ENCODE data around the gene PARD6A.

Gene PARD6A

GRCh38 chr16:67653789-67654402 is 6.9 kb upstream of the PARD6A start:
- no peak for DNase-seq

DNA sequence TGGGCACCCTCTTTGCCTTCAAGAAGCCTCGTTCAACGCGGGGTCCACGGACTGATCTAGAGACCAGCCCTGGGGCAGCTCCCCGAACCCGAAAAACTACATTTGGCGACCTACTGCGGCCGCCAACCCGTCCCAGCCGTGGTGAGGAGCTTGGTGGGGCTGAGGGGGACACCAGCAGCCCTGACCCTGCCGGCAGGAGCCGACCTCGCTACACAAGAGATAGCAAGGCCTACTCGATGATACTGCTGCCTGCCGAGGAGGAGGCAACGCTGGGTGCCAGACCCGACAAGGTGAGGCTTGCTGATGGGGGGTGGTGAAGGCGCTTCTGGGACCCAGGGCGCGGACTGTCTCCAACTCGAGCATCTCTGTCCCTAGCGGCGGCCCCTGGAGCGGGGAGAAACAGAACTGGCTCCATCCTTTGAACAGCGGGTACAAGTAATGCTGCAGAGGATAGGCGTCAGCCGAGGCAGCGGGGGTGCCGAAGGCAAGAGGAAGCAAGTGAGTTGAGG is 6.3 kb upstream of the PARD6A start:
- no peak for DNase-seq

DNA sequence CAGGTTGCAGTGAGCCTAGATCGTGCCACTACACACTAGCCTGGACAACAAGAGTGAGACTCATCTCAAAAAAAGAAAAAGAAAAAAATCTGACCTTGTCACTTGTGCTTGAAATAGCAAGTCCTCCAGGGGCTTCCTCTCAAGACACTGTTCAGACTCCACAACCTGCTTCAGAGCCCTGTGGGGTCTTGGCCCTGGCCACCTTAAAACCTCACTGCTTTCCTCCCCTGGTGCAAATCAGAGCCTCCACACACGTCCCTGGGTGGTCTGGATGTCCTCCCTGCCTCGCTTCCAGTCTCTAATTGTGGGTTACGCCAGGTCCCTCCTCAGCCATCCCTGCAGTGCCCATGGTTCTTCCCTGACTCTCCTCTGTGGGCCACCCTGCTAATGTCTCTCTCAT is 5.4 kb upstream of the PARD6A start:
- no peak for DNase-seq

DNA sequence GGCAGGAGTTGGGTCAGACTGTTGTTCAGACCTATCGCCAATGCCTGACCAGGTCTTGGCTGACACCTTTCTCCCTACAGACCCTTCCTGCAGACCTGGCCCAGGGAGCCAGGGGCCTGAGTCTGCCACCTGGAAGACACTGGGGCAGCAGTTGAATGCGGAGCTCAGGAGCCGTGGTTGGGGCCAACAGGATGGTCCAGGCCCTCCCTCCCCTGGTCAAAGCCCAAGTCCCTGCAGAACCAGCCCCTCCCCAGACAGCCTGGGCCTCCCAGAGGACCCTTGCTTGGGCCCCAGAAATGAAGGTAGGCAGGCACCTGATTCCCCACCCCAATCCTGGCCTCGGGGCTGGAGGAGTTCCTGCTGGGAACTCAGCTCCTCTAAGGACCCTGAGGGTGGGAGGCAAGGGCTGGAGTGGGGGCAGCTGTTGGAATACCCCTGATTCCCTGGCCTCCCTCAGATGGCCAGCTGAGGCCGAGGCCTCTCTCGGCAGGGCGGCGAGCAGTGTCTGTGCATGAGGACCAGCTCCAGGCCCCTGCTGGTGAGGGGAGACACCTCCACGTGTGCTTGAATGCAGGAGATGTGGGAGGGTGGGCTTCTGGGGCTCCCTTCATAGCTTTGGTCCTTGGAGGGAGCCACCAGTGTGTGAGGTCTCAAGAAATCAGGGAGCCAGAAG is 4.3 kb upstream of the PARD6A start:
- DNase-seq = no peak

- DNase-seq = no peak
These were observed 3.6 kb upstream of the PARD6A start for GRCh38 chr16:67657017-67657608.

DNA sequence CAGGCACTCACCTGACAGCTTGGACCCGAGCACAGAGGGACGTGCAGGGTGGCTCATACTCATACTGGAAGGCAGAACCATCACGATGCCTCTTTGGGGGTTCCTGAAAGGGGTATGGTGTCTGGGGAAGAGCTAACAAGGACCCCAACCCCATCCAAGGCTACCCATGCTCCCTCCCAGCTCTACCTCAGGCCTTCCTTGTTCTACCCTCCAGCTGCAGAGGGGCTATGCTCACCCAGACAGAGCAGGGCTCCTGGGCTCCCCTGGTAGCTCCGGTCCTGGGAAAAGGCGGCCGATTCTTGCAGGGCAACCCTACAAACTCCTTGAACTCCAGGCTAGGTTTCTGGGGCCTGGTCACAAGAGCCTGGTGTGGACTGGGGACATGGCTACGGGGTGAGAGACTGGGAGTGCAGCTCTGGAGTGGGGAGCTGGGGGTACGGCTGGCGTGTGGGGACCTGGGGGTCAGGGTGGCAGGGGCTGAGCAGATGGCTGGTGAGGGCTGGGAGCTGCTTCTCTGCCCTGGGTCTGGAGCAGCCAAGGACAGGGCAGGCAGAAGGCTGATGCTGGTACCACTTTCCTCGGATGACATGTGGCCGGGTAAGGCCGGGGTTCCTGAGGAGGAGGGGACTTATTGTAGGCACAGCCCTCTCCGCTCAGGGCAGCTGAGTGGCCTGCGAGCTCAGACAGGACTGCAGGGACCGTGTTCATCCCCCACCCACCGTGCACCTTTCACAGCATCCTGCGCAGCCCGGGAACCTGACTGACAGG is 2.8 kb upstream of the PARD6A start:
- DNase-seq = no peak

- no peak for DNase-seq
These were observed 1.7 kb upstream of the PARD6A start for GRCh38 chr16:67658849-67659674.

- peak; percentile 51 to 94 (median 82) for DNase-seq
These were observed 841 bp upstream of the PARD6A start, which contains the start of gene ACD for GRCh38 chr16:67659675-67660563. TSS of gene ACD (minus strand) at chr16:67660260. CDS start at chr16:67660220, 40 bp downstream.

DNA sequence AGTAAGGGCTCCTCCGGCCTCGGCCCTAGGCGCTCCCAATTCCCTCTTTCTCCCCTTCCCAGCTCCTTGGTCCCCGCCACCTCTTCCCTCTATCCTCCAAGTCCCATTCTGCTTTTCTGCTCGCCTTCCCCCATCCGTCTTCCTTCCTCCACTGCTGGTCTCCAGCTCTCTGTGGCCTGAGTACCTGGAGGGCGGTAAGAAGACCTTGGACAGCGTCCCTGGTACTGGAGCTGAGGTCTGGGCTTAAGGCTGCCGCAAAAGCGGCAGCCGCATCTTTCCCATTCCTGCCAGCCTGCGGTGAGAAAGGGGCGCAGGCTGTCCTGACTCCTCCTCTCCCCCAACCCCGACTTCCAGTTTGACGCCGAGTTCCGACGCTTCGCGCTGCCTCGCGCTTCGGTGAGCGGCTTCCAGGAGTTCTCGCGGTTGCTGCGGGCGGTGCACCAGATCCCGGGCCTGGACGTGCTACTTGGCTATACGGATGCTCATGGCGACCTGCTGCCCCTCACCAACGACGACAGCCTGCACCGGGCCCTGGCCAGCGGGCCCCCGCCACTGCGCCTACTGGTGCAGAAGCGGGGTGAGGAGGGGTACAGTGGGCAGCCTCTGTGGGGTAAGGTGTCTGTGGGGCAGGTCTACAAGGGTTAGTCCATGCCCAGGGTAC is 471 bp downstream of the PARD6A start:
- DNase-seq = peak in 7 of 56 donors; percentile 14 to 65 (median 51)

DNA sequence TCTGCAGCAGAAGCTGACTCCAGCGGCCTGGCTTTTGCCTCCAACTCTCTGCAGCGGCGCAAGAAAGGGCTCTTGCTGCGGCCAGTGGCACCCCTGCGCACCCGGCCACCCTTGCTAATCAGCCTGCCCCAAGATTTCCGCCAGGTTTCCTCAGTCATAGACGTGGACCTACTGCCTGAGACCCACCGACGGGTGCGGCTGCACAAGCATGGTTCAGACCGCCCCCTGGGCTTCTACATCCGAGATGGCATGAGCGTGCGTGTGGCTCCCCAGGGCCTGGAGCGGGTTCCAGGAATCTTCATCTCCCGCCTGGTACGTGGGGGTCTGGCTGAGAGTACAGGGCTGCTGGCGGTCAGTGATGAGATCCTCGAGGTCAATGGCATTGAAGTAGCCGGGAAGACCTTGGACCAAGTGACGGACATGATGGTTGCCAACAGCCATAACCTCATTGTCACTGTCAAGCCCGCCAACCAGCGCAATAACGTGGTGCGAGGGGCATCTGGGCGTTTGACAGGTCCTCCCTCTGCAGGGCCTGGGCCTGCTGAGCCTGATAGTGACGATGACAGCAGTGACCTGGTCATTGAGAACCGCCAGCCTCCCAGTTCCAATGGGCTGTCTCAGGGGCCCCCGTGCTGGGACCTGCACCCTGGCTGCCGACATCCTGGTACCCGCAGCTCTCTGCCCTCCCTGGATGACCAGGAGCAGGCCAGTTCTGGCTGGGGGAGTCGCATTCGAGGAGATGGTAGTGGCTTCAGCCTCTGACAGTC is 1.3 kb downstream of the PARD6A start:
- no peak for DNase-seq

DNA sequence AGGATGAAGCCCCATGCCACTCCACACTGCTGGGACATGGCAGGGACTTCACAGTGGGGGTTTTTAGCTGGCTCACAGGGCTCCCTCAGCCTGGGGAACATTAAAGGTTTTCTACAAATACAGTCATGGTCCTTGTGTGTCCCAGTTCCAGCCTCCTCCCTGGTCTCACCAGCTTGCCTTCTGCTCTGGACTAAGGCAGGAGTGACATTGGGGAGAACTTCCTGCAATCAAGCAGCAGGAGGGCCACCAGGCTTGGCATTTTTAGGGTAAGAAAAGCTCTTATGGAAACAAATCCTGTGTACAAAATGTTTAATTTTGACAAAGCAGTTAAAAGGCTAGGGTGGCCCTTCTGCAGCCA is 1.9 kb downstream of the PARD6A start:
- no peak for DNase-seq

GRCh38 chr16:67663151-67663876 is 2.6 kb downstream of the PARD6A start:
- peak in 9 of 56 donors; percentile 3 to 44 (median 20) for DNase-seq

GRCh38 chr16:67663877-67664222 is 3.1 kb downstream of the PARD6A start:
- DNase-seq = no peak

DNA sequence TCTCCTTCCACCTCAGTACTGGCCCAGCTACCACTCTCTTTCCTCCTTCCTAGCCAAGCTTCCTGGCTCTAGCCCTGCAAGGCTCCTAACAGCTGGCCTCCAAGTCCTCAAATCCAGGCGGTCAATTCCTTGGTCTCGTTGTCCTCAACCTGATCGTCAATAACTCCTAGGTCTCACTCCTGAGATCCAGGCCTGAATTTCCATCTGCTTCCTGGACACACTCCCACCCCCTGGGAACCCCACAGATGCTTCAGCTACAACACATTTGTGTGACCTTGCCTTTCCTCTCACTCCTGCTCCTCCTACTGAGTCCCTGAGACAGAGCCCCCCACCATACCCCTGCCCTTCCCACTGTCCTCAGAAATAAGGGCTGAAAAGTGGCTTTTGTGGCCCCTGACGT is 3.5 kb downstream of the PARD6A start:
- no peak for DNase-seq

- no peak for DNase-seq
These were observed 4.1 kb downstream of the PARD6A start for GRCh38 chr16:67664871-67665270.

DNA sequence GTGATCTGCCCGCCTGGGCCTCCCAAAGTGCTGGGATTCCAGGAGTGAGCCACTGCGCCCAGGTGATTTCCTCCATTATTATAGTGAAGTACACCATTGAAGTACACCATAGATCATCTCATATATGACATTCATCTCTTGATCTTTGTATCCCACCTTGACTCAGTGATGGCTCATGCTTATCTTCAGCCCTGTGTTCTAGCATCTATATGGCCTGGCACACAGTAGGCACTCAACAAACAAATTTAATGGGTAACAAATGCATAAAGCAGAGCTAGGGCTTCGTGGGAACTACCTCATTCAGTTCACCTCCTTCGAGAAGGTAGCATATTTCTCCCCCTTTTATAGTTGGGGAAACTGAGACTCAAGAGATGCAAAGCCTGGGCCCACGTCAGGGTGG is 4.8 kb downstream of the PARD6A start:
- no peak for DNase-seq

DNA sequence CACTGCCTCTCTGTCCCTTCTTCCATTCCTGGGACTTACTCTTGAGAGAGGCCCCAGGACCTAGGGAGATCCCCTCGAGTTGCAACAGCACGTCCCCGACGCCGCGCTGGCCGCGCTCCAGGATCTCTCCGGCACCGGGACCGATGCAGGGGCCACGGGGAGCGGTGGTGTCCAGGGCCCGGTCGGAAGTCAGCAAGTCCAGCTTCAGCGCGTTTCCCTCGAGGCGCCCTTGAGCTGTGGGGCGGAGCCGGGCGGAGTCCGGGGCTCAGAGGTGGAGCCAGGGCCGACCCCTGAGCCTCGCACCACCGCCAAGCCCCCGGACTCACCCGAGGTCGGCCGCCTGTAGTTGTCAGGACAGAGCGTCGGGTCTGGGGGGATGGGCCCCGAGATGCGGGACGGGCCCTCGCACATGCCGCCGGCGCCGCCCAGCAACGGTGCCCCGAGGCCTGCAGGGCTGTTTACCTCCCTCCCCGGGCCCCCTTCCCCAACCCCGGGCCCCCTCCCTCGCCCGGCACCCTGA is 5.3 kb downstream of the PARD6A start:
- DNase-seq = no peak

All from amygdala (tissue), 56 donors.